HCT116 (cell line): ENCODE results near the gene CFAP410. TPM values are rescaled to one million over a fixed set of nuclear protein-coding genes. Genes with fewer than 3 reads are reported as not detected.

Source experiments
- ATAC-seq: fragments of 200-7000 bp; cut with Tn5 transposase; 2 replicates; pipeline ENCODE4 v1.9.1; 2020; ENCODE audit warnings: mild to moderate bottlenecking, moderate library complexity
- BruUV-seq: library from RNA; stranded (reverse); fragments of 400-500 nt; replicated peaks from 2 replicates; lab custom pipeline; 2021; lab: Mats Ljungman, UMichigan
- CTCF ChIA-PET: fragments of 300-600 bp; sonication (Branson Sonifier 250); formaldehyde crosslinking; loops from one replicate; lab custom pipeline; 2021; ENCODE audit warnings: antibody characterized with exemption; lab: Charles Lee
- POLR2A ChIA-PET: fragments of 300-600, 350-600 bp; sonication (Branson Sonifier 250); formaldehyde crosslinking; loops from one replicate; lab custom pipeline; 2021; ENCODE audit warnings: antibody characterized with exemption; lab: Charles Lee
- RAD21 ChIA-PET, 2 experiments: fragments of 300-600 bp; sonication (Branson Sonifier 250); formaldehyde crosslinking; loops; one replicate each; lab custom pipeline; 2023; ENCODE audit warnings: low total read pairs in 2 of 2; ENCODE audit not compliant: uncharacterized antibody in 2 of 2, unreplicated experiment in 2 of 2, low non-redundant PET in 1 of 2; lab: Charles Lee
- DNase-seq: peaks from one replicate; pipeline ENCODE4 v3.0.0-alpha.2; 2010; ENCODE audit warnings: low read depth, low spot score
- H2AFZ ChIP-seq: fragments of 200-600 bp; shearing (Covaris generic), sonication (generic); 2 replicates; pipeline ENCODE4 v1.6.1; 2017; ENCODE audit warnings: low read depth, mixed run types, mixed read lengths, antibody characterized with exemption, low read length; ENCODE audit not compliant: poor library complexity, severe bottlenecking
- H3K27ac ChIP-seq: 2 replicates; pipeline ENCODE4 v1.5.1; 2012; ENCODE audit warnings: low read depth, low read length
- H3K27me3 ChIP-seq: fragments of 200-600 bp; sonication (generic); 2 replicates; pipeline ENCODE4 v1.6.1; 2016; ENCODE audit warnings: mixed run types, low read length, mixed read lengths; ENCODE audit not compliant: insufficient read depth
- H3K36me3 ChIP-seq, 2 experiments: fragments of 200-500 bp in 1 of 2; fragments of 200-600 bp in 1 of 2; sonication (Bioruptor generic) in 1 of 2; sonication (generic) in 1 of 2; 2 replicates each; pipeline versions ENCODE4 v1.5.1 to v1.6.1; 2014 to 2016; ENCODE audit warnings: low read length in 2 of 2, inconsistent platforms in 1 of 2, mixed read lengths in 1 of 2, mixed run types in 1 of 2; ENCODE audit not compliant: insufficient read depth in 2 of 2, control insufficient read depth in 1 of 2
- H3K4me1 ChIP-seq, 2 experiments: fragments of 200-600 bp in 1 of 2; sonication (generic) in 1 of 2; 2 replicates each; pipeline versions ENCODE4 v1.5.1 to v1.6.1; 2012 to 2017; ENCODE audit warnings: low read length in 2 of 2, inconsistent platforms in 1 of 2, mild to moderate bottlenecking in 1 of 2, mixed read lengths in 1 of 2, mixed run types in 1 of 2, moderate library complexity in 1 of 2; ENCODE audit not compliant: insufficient read depth in 2 of 2, control insufficient read depth in 1 of 2
- H3K4me2 ChIP-seq: fragments of 200-600 bp; sonication (generic); 2 replicates; pipeline ENCODE4 v1.6.1; 2017; ENCODE audit warnings: mixed run types, low read length, mixed read lengths
- H3K4me3 ChIP-seq, 2 experiments: fragments of 200-600 bp in 1 of 2; sonication (generic) in 1 of 2; replicated peaks in 1 of 2; 2 replicates each; pipeline ENCODE4 v1.5.1; 2011 to 2016; ENCODE audit warnings: low read length in 2 of 2, control low read depth in 1 of 2, low read depth in 1 of 2, mild to moderate bottlenecking in 1 of 2, mixed read lengths in 1 of 2, mixed run types in 1 of 2
- H3K79me2 ChIP-seq: fragments of 200-600 bp; sonication (generic); 2 replicates; pipeline ENCODE4 v1.6.1; 2017; ENCODE audit warnings: mild to moderate bottlenecking, mixed run types, low read length, moderate library complexity, mixed read lengths; ENCODE audit not compliant: insufficient read depth
- H3K9ac ChIP-seq: fragments of 200-600 bp; sonication (generic); 2 replicates; pipeline ENCODE4 v1.6.1; 2016; ENCODE audit warnings: low read length, mixed read lengths
- H3K9me2 ChIP-seq: fragments of 200-600 bp; sonication (generic), shearing (Covaris generic); 2 replicates; pipeline ENCODE4 v1.6.1; 2017; ENCODE audit warnings: mixed run types, mild to moderate bottlenecking, moderate library complexity; ENCODE audit not compliant: insufficient read depth
- H3K9me3 ChIP-seq, 2 experiments: fragments of 200-500 bp in 1 of 2; fragments of 200-600 bp in 1 of 2; sonication (Bioruptor generic) in 1 of 2; sonication (generic) in 1 of 2; 2 replicates each; pipeline ENCODE4 v1.6.1; 2014 to 2017; ENCODE audit warnings: low read length in 2 of 2, mixed read lengths in 2 of 2, inconsistent platforms in 1 of 2, low read depth in 1 of 2, mild to moderate bottlenecking in 1 of 2, mixed run types in 1 of 2, moderate library complexity in 1 of 2; ENCODE audit not compliant: control insufficient read depth in 1 of 2, insufficient read depth in 1 of 2
- H4K20me1 ChIP-seq: fragments of 200-600 bp; sonication (generic), shearing (Covaris generic); 2 replicates; pipeline ENCODE4 v1.6.1; 2017; ENCODE audit warnings: mixed run types, mild to moderate bottlenecking, moderate library complexity; ENCODE audit not compliant: insufficient read depth
- CBX3 ChIP-seq: IDR thresholded peaks from 2 replicates; pipeline ENCODE4 v1.6.1; 2012; ENCODE audit warnings: low read depth
- CTCF ChIP-seq, 3 experiments: fragments of 200-600 bp in 1 of 3; sonication (generic) in 1 of 3; IDR thresholded peaks in 2 of 3; conservative IDR thresholded peaks in 1 of 3; 2 replicates each; pipeline ENCODE4 v1.5.1; 2012 to 2017; ENCODE audit warnings: low read depth in 2 of 3, low read length in 2 of 3, antibody characterized with exemption in 1 of 3, borderline replicate concordance in 1 of 3, control low read depth in 1 of 3, mild to moderate bottlenecking in 1 of 3, mixed read lengths in 1 of 3, mixed run types in 1 of 3, moderate library complexity in 1 of 3; ENCODE audit not compliant: insufficient read depth in 1 of 3
- ELF1 ChIP-seq: IDR thresholded peaks from 2 replicates; pipeline ENCODE4 v1.6.1; 2012; ENCODE audit warnings: low read depth, borderline replicate concordance
- JUND ChIP-seq: IDR thresholded peaks from 2 replicates; pipeline ENCODE4 v1.6.1; 2012
- SP1 ChIP-seq: IDR thresholded peaks from 2 replicates; pipeline ENCODE4 v1.6.1; 2012; ENCODE audit warnings: low read depth
- YY1 ChIP-seq: IDR thresholded peaks from 2 replicates; pipeline ENCODE4 v1.6.1; 2011; ENCODE audit warnings: low read length, low read depth, moderate library complexity, mild to moderate bottlenecking; ENCODE audit not compliant: insufficient replicate concordance; ENCODE audit errors: extremely low read depth
- ZNF274 ChIP-seq: fragments of 200-500 bp; sonication (Bioruptor generic); IDR thresholded peaks from 2 replicates; pipeline ENCODE4 v1.6.1; 2014; ENCODE audit warnings: mild to moderate bottlenecking, low read depth, low read length, inconsistent platforms
- intact Hi-C: fragments of 100-400 bp; cut with micrococcal nuclease; formaldehyde crosslinking; loops from 2 replicates; pipeline ENCODE4 v1.10.0; 2022
- total RNA-seq: library from RNA; stranded (reverse); gene quantifications from one replicate; pipeline ENCODE4 v1.2.1, GENCODE V29; 2021; ENCODE audit not compliant: unreplicated experiment
- TF ChIP-seq, protein P1 (sequence below): IDR thresholded peaks from 2 replicates; pipeline ENCODE4 v1.6.1; 2012
- TF ChIP-seq, protein P2 (sequence below): IDR thresholded peaks from 2 replicates; pipeline ENCODE4 v1.6.1; 2012; ENCODE audit warnings: low read depth
- TF ChIP-seq, protein P3 (sequence below): IDR thresholded peaks from 2 replicates; pipeline ENCODE4 v1.6.1; 2011; ENCODE audit warnings: mild to moderate bottlenecking, low read length, moderate library complexity; ENCODE audit not compliant: insufficient replicate concordance; ENCODE audit errors: extremely low read depth

The CFAP410 gene
- total RNA-seq, 1 experiment from 2014 or later: 15.3 TPM

GRCh38 chr21:44371596-44371995 lies 32.4 kb upstream of the CFAP410 start:
- Histone ChIP-seq H3K4me2 (no peak overlapping the region), H3K36me3 (no peaks in the 10 kb centered on the region), H3K9me3 (no peaks in the 10 kb centered on the region), H3K4me3 (no peak overlapping the region), H2AFZ (no peak overlapping the region), H3K27me3 (no peaks in the 10 kb centered on the region), H3K4me1 (no peaks in the 10 kb centered on the region)
- POLR2A ChIA-PET: no interaction called here
- intact Hi-C loops: no loop called here
- ATAC-seq (no peak), DNase-seq (no peak)
- TF ChIP-seq YY1 (no peak), ELF1 (no peak), ZNF274 (no peak), JUND (no peak), CTCF (IDR thresholded peaks at IDR 0.05 in 2 of 3, conservative IDR thresholded peaks at IDR 0.05 in 1 of 3; ENCODE audit: borderline replicate concordance in 1 of 3, insufficient read depth in 1 of 3, low read depth in 2 of 3, low read length in 2 of 3) (no peak), CBX3 (no peak), SP1 (no peak)
- TF ChIP-seq, protein P1, sequence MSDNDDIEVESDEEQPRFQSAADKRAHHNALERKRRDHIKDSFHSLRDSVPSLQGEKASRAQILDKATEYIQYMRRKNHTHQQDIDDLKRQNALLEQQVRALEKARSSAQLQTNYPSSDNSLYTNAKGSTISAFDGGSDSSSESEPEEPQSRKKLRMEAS: no peak
- TF ChIP-seq, protein P2, sequence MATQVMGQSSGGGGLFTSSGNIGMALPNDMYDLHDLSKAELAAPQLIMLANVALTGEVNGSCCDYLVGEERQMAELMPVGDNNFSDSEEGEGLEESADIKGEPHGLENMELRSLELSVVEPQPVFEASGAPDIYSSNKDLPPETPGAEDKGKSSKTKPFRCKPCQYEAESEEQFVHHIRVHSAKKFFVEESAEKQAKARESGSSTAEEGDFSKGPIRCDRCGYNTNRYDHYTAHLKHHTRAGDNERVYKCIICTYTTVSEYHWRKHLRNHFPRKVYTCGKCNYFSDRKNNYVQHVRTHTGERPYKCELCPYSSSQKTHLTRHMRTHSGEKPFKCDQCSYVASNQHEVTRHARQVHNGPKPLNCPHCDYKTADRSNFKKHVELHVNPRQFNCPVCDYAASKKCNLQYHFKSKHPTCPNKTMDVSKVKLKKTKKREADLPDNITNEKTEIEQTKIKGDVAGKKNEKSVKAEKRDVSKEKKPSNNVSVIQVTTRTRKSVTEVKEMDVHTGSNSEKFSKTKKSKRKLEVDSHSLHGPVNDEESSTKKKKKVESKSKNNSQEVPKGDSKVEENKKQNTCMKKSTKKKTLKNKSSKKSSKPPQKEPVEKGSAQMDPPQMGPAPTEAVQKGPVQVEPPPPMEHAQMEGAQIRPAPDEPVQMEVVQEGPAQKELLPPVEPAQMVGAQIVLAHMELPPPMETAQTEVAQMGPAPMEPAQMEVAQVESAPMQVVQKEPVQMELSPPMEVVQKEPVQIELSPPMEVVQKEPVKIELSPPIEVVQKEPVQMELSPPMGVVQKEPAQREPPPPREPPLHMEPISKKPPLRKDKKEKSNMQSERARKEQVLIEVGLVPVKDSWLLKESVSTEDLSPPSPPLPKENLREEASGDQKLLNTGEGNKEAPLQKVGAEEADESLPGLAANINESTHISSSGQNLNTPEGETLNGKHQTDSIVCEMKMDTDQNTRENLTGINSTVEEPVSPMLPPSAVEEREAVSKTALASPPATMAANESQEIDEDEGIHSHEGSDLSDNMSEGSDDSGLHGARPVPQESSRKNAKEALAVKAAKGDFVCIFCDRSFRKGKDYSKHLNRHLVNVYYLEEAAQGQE: no peak
- TF ChIP-seq, protein P3, sequence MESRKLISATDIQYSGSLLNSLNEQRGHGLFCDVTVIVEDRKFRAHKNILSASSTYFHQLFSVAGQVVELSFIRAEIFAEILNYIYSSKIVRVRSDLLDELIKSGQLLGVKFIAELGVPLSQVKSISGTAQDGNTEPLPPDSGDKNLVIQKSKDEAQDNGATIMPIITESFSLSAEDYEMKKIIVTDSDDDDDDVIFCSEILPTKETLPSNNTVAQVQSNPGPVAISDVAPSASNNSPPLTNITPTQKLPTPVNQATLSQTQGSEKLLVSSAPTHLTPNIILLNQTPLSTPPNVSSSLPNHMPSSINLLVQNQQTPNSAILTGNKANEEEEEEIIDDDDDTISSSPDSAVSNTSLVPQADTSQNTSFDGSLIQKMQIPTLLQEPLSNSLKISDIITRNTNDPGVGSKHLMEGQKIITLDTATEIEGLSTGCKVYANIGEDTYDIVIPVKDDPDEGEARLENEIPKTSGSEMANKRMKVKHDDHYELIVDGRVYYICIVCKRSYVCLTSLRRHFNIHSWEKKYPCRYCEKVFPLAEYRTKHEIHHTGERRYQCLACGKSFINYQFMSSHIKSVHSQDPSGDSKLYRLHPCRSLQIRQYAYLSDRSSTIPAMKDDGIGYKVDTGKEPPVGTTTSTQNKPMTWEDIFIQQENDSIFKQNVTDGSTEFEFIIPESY: no peak
- TF ChIP-seq, all 23 proteins: peak for 0
- CTCF ChIA-PET: no interaction called here
- no peaks in the 10 kb centered on the region for H3K9me2 ChIP-seq
- H3K9ac ChIP-seq: no peak overlapping the region
- H4K20me1 ChIP-seq: no peaks in the 10 kb centered on the region
- RAD21 ChIA-PET: no interaction called here
- no peak overlapping the region for H3K27ac ChIP-seq
- no TSS peak for BruUV-seq
- no peaks in the 10 kb centered on the region for H3K79me2 ChIP-seq
